SU-DHL-6 (cell line): Measurements from ENCODE around the gene GNAS.
A peak's percentile ranks its signal among the peaks of the same experiment; 100 is the strongest.

Experiments
- H2AFZ ChIP-seq: fragments of 200-600 bp; sonication (generic); 2 replicates; pipeline ENCODE4 v1.6.1; 2014; ENCODE audit warnings: low read depth, mild to moderate bottlenecking, moderate library complexity, mixed read lengths, antibody characterized with exemption, low read length; ENCODE audit not compliant: severe bottlenecking
- H3F3A ChIP-seq: fragments of 200-600 bp; shearing (Covaris generic); 2 replicates; pipeline ENCODE4 v1.6.0; 2016; ENCODE audit warnings: antibody characterized with exemption, mild to moderate bottlenecking; ENCODE audit not compliant: insufficient read depth
- H3K27ac ChIP-seq: fragments of 200-600 bp; sonication (generic); 2 replicates; pipeline ENCODE4 v1.5.1; 2016; ENCODE audit warnings: low read depth, mild to moderate bottlenecking, low read length, moderate library complexity, mixed read lengths
- H3K27me3 ChIP-seq: fragments of 200-600 bp; sonication (generic), shearing (Covaris generic); 2 replicates; pipeline ENCODE4 v1.6.0; 2014; ENCODE audit warnings: mild to moderate bottlenecking, low read length
- H3K36me3 ChIP-seq: fragments of 200-600 bp; sonication (generic); 2 replicates; pipeline ENCODE4 v1.6.1; 2014; ENCODE audit warnings: mild to moderate bottlenecking, low read length, mixed read lengths
- H3K4me2 ChIP-seq: fragments of 300-600, 200-600 bp; shearing (Covaris generic), sonication (generic); 2 replicates; pipeline ENCODE4 v1.6.0; 2014; ENCODE audit warnings: low read length, low read depth, mild to moderate bottlenecking; ENCODE audit not compliant: poor library complexity, severe bottlenecking
- H3K4me3 ChIP-seq: fragments of 200-600 bp; sonication (generic); 2 replicates; pipeline ENCODE4 v1.5.1; 2014; ENCODE audit warnings: antibody characterized with exemption, low read length, mild to moderate bottlenecking, mixed read lengths; ENCODE audit not compliant: insufficient read depth, poor library complexity, severe bottlenecking
- H3K79me2 ChIP-seq: fragments of 200-600 bp; sonication (generic); 2 replicates; pipeline ENCODE4 v1.6.1; 2014; ENCODE audit warnings: mild to moderate bottlenecking, low read length, moderate library complexity; ENCODE audit not compliant: insufficient read depth
- H3K9ac ChIP-seq: fragments of 200-600 bp; sonication (generic); 2 replicates; pipeline ENCODE4 v1.7.0; 2014; ENCODE audit warnings: mild to moderate bottlenecking, low read length
- H3K9me2 ChIP-seq: fragments of 200-600 bp; sonication (generic); replicated peaks from 2 replicates; pipeline ENCODE4 v1.6.1; 2014; ENCODE audit warnings: low read length; ENCODE audit not compliant: insufficient read depth
- H3K9me3 ChIP-seq: fragments of 200-600 bp; sonication (generic); 2 replicates; pipeline ENCODE4 v1.6.1; 2014; ENCODE audit warnings: low read length, mixed read lengths; ENCODE audit not compliant: insufficient read depth
- H4K20me1 ChIP-seq: fragments of 200-600 bp; sonication (generic); 2 replicates; pipeline ENCODE4 v1.6.1; 2014; ENCODE audit warnings: low read depth, mild to moderate bottlenecking, antibody characterized with exemption, low read length, moderate library complexity, mixed read lengths
- CTCF ChIP-seq: fragments of 200-600 bp; sonication (generic); IDR thresholded peaks from one replicate; pipeline ENCODE4 v1.5.1; 2017; ENCODE audit warnings: antibody characterized with exemption, mild to moderate bottlenecking, low read length, moderate library complexity; ENCODE audit not compliant: insufficient read depth, poor library complexity, severe bottlenecking
- EZH2phosphoT487 ChIP-seq: fragments of 200-600 bp; sonication (generic), shearing (Covaris generic); conservative IDR thresholded peaks from 2 replicates; pipeline ENCODE4 v1.6.1; 2018; ENCODE audit warnings: mild to moderate bottlenecking, antibody characterized with exemption, low read length, moderate library complexity, mixed read lengths

GNAS gene

GRCh38 chr20:58892141-58892931 lies 39.8 kb downstream of the GNAS start:
- TF ChIP-seq EZH2phosphoT487, result no peak
- peak; percentile 41 for TF ChIP-seq CTCF
- no peaks in the 10 kb centered on the region for H3K9me2 ChIP-seq
- H3K9ac ChIP-seq, result peak overlapping the region; percentile 95
- peak overlapping the region; percentile 99 for H3K4me2 ChIP-seq
- H3K36me3 ChIP-seq, result peaks cover 20% of the 10 kb centered on the region; the same call in 1 of the 2 replicates
- no peaks in the 10 kb centered on the region for H3K27me3 ChIP-seq
- peak overlapping the region; percentile 87 for H3K4me3 ChIP-seq
- H3K9me3 ChIP-seq, result no peaks in the 10 kb centered on the region
- H3K79me2 ChIP-seq, result peaks cover 58% of the 10 kb centered on the region
- no peak overlapping the region for H2AFZ ChIP-seq
- H3F3A ChIP-seq, result peaks cover 21% of the 10 kb centered on the region
- peaks cover 18% of the 10 kb centered on the region for H4K20me1 ChIP-seq
- H3K27ac ChIP-seq, result peak overlapping the region; percentile 89

- Histone ChIP-seq H3K36me3 (peaks cover 25% of the 10 kb centered on the region; the same call in 1 of the 2 replicates), H3K9ac (peak overlapping the region; percentile 95), H3K9me2 (no peaks in the 10 kb centered on the region), H3K4me3 (peak overlapping the region; percentile 87), H3K27me3 (no peaks in the 10 kb centered on the region), H3K27ac (peak overlapping the region; percentile 89), H3K79me2 (peaks cover 64% of the 10 kb centered on the region), H4K20me1 (peaks cover 18% of the 10 kb centered on the region), H3K9me3 (no peaks in the 10 kb centered on the region), H3F3A (peaks cover 21% of the 10 kb centered on the region), H3K4me2 (peak overlapping the region; percentile 99), H2AFZ (no peak overlapping the region)
- no peak for TF ChIP-seq EZH2phosphoT487
- no peak for TF ChIP-seq CTCF
These were observed 40.4 kb downstream of the GNAS start for GRCh38 chr20:58892932-58893224.

- Histone ChIP-seq H3K9ac (peak overlapping the region; percentile 95), H3K4me3 (peak overlapping the region; percentile 87), H3K27me3 (no peaks in the 10 kb centered on the region), H3K9me2 (no peaks in the 10 kb centered on the region), H2AFZ (no peak overlapping the region), H3F3A (peaks cover 21% of the 10 kb centered on the region), H3K27ac (peak overlapping the region; percentile 89), H3K9me3 (no peaks in the 10 kb centered on the region), H4K20me1 (peaks cover 25% of the 10 kb centered on the region), H3K36me3 (peaks cover 28% of the 10 kb centered on the region; the same call in 1 of the 2 replicates), H3K4me2 (peak overlapping the region; percentile 99), H3K79me2 (peaks cover 70% of the 10 kb centered on the region)
- TF ChIP-seq CTCF, result no peak
- no peak for TF ChIP-seq EZH2phosphoT487
These were observed 41.0 kb downstream of the GNAS start for GRCh38 chr20:58893355-58894120.
